ENCODE measurements around the gene APEX1. TPM values are rescaled to one million over a fixed set of nuclear protein-coding genes. Genes with fewer than 3 reads are reported as not detected.
A peak's percentile ranks its signal among the peaks of the same experiment; 100 is the strongest.

The APEX1 gene
- total RNA-seq, 2 donors from 2014 or later = 198 to 209 TPM

DNA sequence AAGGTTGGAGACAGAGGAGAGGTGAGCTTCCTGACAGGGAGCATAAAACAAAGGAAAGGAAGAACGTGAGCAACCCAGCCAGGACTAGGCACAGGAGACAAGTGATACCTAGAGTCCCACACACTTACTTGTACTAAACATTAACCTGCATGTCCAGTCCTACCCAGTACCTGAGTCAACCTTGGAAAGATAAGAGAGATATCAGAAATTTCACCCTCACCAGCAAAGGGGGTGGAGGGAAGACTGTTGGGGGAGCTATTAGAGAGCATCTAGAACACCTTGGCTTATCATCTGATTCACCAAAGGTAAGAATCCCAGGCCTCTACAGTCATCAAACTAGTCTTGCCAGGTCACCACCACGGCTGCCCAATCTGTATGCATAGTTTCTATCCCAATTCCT is 30.2 kb upstream of the APEX1 start:
- ATAC-seq (replicated peaks in 1 of 2) = no peak

DNA sequence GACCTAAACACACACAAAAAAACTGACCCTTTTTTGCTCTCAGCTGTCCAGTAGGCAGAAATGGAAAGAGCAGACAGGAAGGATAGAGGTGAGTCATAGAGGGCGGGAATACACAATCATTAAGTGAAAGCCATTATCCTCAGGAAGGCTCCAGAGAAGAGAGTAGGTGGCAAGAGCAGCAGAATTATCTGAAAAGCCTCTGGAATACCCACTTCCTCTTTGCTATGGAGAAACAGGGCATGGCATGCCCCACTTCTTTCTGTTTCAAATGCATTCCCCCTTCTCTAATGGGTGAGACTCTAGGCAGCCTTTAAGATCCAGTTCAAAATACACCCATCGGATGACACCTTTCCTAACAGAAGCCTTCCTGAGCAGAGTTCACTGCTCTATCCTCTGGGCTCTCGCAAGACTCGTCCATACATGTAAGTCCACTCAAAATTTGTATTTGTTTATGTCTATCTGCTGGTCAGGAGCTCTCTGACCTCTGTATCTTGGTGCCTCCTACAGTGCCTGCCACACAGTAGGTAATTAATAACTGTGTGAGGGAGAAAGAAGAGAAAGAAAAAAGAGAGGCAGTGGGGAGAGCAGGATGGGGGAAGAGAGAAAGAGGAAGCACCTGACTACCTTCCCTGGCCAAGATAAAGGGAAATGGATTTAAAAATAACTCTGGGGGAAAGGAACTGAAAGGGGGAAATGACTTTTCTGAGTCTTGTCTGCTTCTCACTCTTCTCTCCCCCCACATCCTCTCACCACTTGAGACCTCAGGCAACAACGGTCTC is 27.6 kb upstream of the APEX1 start:
- ATAC-seq (replicated peaks in 1 of 2) (peak; percentile 58 to 70), DNase-seq (no peak)
- Mint-ChIP-seq H3K27ac (peak overlapping the region; percentile 80), H3K36me3 (ENCODE audit: insufficient read depth in 2 of 2) (no peaks in the 10 kb centered on the region), H3K9me3 (no peaks in the 10 kb centered on the region), H3K4me3 (peak overlapping the region; percentile 55 to 59), H3K4me1 (ENCODE audit: low read depth) (peaks cover 28% of the 10 kb centered on the region), H3K27me3 (ENCODE audit: low read depth) (no peaks in the 10 kb centered on the region)

More for the DNA sequence above, 30.2 kb upstream of the APEX1 start:
- Mint-ChIP-seq H3K27me3 (ENCODE audit: low read depth) (no peaks in the 10 kb centered on the region), H3K4me3 (no peak overlapping the region), H3K4me1 (ENCODE audit: low read depth) (peaks cover 28% of the 10 kb centered on the region), H3K9me3 (no peaks in the 10 kb centered on the region), H3K27ac (no peak overlapping the region), H3K36me3 (ENCODE audit: insufficient read depth in 2 of 2) (no peaks in the 10 kb centered on the region)
- DNase-seq = no peak

DNA sequence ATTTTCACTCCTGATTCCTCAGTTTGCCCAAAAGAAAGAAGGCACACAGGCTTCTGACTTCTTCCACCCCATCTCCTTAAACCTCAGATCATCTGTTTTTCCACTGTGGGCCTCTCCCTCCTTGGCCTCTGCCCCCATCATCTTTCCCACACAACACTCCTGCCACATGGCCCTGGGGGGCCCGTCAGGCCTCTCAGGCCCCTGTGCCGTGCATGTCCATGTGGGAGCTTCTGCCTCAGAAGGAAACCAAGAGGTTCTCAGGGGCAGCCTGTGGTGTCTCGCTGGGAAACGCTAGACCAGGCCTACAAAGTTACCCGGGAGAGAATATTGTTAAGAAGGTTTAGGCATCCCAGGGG is 27.0 kb upstream of the APEX1 start:
- Mint-ChIP-seq H3K27me3 (ENCODE audit: low read depth) (no peaks in the 10 kb centered on the region), H3K4me3 (peak overlapping the region; percentile 55 to 59), H3K4me1 (ENCODE audit: low read depth) (peaks cover 28% of the 10 kb centered on the region), H3K9me3 (no peaks in the 10 kb centered on the region), H3K36me3 (ENCODE audit: insufficient read depth in 2 of 2) (no peaks in the 10 kb centered on the region), H3K27ac (peak overlapping the region; percentile 80)
- DNase-seq (no peak), ATAC-seq (replicated peaks in 1 of 2) (peak; percentile 30 to 44)

DNA sequence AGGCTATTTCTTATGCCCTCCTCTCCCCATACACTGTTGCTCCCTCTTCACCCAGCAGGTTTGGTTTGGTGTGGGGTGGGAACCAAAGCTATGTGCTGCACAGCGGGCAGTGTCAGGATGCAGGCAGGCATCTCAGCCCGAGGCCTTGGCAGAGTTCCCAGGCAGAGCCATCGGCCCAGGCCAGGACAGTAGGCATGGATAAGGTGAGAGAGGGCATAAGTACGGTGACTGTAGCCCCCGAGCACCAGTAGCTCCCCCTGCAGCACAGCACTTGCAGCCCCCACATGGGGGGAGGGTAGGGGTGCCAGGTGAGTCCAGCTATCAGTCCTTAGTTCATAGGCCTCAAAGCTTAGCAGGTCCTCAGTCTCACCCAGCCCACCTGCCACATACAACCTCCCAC is 26.2 kb upstream of the APEX1 start:
- no peak for DNase-seq
- Mint-ChIP-seq H3K36me3 (ENCODE audit: insufficient read depth in 2 of 2) (no peaks in the 10 kb centered on the region), H3K4me1 (ENCODE audit: low read depth) (peaks cover 28% of the 10 kb centered on the region), H3K9me3 (no peaks in the 10 kb centered on the region), H3K4me3 (peak overlapping the region; percentile 42 to 58), H3K27me3 (ENCODE audit: low read depth) (no peaks in the 10 kb centered on the region), H3K27ac (peak overlapping the region; percentile 91)
- peak in 1 of 2 donors; percentile 17 for ATAC-seq (replicated peaks in 1 of 2)

DNA sequence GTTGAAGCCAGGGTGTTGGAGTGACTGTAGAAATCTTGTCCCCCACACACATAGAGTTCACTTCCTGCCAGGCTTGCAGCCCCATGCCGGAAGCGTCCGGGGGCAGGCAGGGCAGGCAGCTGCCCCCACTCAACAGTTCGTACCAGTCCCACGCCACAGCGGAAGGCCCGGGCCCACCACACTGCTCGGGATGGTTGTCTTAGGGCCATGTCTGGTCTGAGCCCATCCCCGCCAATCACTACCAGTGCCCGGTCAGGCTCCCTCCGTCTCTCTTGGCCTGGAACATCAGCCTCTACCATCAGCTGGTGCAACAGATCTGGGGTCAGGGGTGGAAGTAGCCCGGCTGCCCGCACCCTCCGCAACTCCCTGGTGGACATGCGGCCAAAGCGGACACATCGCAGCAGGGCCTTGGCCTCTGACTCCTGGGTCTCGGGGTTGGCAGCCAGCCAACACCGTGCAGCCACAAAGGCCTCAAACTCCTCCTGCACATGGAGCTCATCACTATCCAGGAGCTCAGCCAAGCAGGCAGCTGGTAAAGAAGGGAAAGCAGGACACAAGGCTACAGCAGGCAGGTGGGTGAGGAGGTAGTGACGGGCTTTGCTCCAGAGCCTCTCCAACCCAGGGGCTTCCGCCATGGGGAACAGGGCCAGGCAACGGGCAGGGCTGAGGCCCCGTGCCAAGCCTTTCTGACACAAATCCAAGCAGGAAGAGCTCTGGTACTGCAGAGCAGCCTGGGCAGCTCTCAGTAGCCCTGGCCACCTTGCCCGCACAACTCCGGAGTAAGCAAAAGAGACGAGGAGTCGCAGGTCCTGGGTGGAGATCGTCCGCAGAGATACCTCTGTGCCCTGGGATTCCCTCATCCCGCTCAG is 25.0 kb upstream of the APEX1 start:
- Mint-ChIP-seq H3K36me3 (ENCODE audit: insufficient read depth in 2 of 2) (no peaks in the 10 kb centered on the region), H3K9me3 (no peaks in the 10 kb centered on the region), H3K4me1 (ENCODE audit: low read depth) (peaks cover 28% of the 10 kb centered on the region), H3K4me3 (peak overlapping the region in 1 of 2 donors; percentile 10), H3K27me3 (ENCODE audit: low read depth) (no peaks in the 10 kb centered on the region), H3K27ac (no peak overlapping the region)
- ATAC-seq (replicated peaks in 1 of 2) (peak; percentile 18 to 20), DNase-seq (no peak)

DNA sequence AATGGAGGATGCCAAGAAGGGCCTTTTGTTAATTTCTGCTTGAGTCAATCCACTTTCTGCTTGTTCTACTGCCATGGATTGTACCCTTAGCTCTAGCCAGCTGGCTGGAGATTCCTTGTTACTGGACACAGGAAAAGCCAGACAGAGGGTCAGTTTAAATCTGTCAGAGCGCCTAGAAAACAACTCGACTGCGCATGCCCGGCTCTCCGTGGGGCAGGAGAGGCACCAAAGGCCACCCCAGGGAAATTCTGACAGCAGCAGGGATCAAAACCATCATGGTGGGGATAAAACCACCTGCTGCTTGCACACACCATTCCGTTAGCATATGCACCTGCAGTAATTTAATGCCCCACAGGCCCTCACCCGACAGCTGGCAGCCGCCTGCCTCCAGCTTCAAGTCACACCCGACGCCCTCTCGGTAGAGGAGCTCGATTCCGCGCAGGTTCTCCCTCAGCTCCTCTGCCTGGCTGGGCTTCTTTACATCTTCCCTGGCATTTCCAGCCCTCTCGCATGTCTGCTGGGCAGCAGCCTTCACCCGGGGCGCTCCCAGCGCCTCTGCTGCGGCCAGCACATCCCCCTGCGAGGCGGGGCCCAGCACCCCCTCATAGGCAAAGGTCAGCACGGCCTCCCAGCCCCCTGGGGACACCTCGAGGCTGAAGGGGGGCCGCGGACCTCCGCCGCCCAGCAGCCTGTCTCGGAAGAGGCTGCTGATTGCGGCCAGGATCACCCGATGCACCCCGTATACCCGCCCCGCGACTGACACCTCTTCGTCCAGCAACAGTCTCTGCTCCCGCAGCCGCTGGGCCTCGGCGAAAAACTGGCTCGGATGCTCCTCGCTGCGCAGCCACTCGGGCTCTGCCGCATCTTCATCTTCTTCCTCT is 20.1 kb upstream of the APEX1 start:
- Mint-ChIP-seq H3K4me1 (ENCODE audit: low read depth) (no peaks in the 10 kb centered on the region), H3K9me3 (no peaks in the 10 kb centered on the region), H3K27ac (no peak overlapping the region), H3K36me3 (ENCODE audit: insufficient read depth in 2 of 2) (no peaks in the 10 kb centered on the region), H3K27me3 (ENCODE audit: low read depth) (peaks cover 4% of the 10 kb centered on the region), H3K4me3 (no peak overlapping the region)
- ATAC-seq (replicated peaks in 1 of 2) (no peak), DNase-seq (no peak)

DNA sequence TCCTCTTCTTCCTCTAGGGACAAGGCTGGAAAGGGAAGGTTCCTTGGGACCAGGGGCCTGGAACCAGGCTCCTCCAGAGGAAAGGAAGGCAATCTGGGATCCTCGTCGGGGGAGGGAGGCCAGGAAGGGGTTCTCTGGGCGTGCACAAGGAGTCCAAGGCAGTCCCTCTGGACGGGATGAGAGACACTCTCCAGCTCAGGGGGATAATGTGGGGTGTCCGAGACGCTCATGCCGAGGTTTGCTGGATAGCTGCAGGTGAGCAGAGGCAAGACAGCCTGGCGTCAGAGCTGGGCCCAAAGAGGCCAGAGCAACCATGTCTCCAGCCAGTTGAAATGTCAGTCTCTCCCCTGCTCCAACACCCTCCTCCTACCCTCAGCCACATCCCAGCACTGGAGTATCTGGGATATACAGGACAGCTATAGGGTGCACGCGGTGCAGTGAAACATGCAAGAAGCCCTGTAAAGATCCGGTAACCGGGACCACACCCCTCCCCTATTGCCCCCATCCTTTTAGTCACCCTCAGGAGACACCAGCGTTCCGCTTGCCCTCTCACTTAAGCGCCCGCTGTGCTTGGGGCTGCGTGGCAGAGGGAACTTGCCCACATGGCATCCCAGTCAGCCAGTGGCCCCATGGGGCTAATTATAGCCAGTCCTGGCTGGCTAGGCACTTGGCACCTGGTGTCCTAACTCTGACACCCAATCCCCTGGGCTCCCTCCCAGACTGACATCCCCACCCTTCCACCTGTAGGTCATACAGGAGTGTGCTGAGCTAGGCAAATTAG is 19.3 kb upstream of the APEX1 start, which contains the start of gene KLHL33:
TSS of gene KLHL33 (minus strand) at position 585 of the 781 bp plus-strand sequence. CDS start at position 230, 355 bp downstream.
- DNase-seq = no peak
- H3K36me3 Mint-ChIP-seq (ENCODE audit: insufficient read depth in 2 of 2) = no peaks in the 10 kb centered on the region
- H3K4me3 Mint-ChIP-seq = no peak within 1 kb of the TSS
- ATAC-seq (replicated peaks in 1 of 2) = no peak
- H3K9me3 Mint-ChIP-seq = no peaks in the 10 kb centered on the region
- H3K27ac Mint-ChIP-seq = no peak within 1 kb of the TSS
- peaks cover 4% of the 10 kb centered on the region for H3K27me3 Mint-ChIP-seq (ENCODE audit: low read depth)
- H3K4me1 Mint-ChIP-seq (ENCODE audit: low read depth) = peaks cover 8% of the 10 kb centered on the region

DNA sequence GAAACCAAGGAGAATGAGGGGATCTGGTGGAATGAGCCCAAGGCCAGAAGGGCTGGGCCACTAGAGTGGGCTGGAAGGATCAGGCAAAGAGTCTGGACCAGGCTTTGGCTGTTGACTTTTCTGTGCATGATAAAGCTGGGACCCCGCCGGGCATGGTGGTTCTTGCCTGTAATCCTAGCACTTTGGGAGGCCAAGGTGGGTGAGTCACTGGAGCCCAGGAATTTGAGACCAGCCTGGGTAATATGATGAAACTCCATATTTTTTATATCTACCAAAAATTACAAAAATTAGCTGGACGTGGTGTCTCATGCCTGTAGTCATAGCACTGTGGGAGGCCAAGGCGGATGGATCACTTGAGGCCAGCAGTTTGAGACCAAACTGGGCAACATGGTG is 18.7 kb upstream of the APEX1 start:
- H3K4me1 Mint-ChIP-seq (ENCODE audit: low read depth) = peaks cover 14% of the 10 kb centered on the region
- ATAC-seq (replicated peaks in 1 of 2) = no peak
- no peaks in the 10 kb centered on the region for H3K36me3 Mint-ChIP-seq (ENCODE audit: insufficient read depth in 2 of 2)
- no peaks in the 10 kb centered on the region for H3K9me3 Mint-ChIP-seq
- no peak overlapping the region for H3K4me3 Mint-ChIP-seq
- no peak for DNase-seq
- H3K27me3 Mint-ChIP-seq (ENCODE audit: low read depth) = peaks cover 4% of the 10 kb centered on the region
- H3K27ac Mint-ChIP-seq = no peak overlapping the region

DNA sequence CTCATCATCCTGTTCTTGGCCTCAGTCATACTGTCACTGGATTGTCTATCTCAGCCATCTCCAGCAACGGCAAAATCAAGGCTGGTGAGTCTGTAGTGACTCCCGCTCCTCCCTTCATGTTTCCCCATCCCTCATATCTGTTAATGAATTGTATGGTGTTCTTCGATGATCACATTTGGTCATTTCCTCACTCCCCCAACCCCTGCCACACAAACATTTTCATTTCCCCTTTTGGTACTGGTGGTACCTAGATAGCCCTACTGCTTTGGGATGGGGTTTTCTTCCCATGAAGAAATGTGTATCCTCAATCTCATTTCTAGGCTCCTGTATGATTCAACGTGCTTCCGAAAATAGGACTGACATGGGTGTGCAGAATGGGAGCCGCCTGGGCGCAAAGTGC is 16.4 kb upstream of the APEX1 start:
- H3K9me3 Mint-ChIP-seq = no peaks in the 10 kb centered on the region
- H3K27me3 Mint-ChIP-seq (ENCODE audit: low read depth) = peaks cover 4% of the 10 kb centered on the region
- no peak for DNase-seq
- no peaks in the 10 kb centered on the region for H3K36me3 Mint-ChIP-seq (ENCODE audit: insufficient read depth in 2 of 2)
- H3K4me1 Mint-ChIP-seq (ENCODE audit: low read depth) = peaks cover 24% of the 10 kb centered on the region
- no peak for ATAC-seq (replicated peaks in 1 of 2)
- no peak overlapping the region for H3K27ac Mint-ChIP-seq
- no peak overlapping the region for H3K4me3 Mint-ChIP-seq

DNA sequence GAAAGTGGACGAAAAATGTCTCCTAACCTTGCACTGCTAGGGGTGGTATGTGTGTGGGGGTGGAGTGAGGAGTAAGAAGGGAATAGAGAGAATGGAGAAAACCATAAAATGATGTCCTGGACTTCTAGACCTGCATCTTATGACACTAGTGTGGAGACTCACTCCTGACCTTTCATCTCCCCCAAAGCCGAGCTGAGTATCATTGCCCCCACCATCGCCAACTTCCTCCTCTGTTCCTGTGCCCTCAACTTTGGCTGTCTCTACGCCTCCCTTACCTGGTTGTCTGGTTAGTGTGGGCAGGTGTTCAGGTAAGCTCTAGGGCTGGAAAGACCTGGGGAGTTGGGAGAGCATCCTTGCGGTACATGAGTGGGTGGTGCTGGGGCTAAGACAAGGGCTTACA is 14.6 kb upstream of the APEX1 start:
- no peak for DNase-seq
- peak; percentile 13 to 27 for ATAC-seq (replicated peaks in 1 of 2)
- Mint-ChIP-seq H3K27me3 (ENCODE audit: low read depth) (peaks cover 4% of the 10 kb centered on the region), H3K4me3 (peak overlapping the region; percentile 35 to 70), H3K4me1 (ENCODE audit: low read depth) (peaks cover 24% of the 10 kb centered on the region), H3K36me3 (ENCODE audit: insufficient read depth in 2 of 2) (no peaks in the 10 kb centered on the region), H3K9me3 (no peaks in the 10 kb centered on the region), H3K27ac (no peak overlapping the region)

DNA sequence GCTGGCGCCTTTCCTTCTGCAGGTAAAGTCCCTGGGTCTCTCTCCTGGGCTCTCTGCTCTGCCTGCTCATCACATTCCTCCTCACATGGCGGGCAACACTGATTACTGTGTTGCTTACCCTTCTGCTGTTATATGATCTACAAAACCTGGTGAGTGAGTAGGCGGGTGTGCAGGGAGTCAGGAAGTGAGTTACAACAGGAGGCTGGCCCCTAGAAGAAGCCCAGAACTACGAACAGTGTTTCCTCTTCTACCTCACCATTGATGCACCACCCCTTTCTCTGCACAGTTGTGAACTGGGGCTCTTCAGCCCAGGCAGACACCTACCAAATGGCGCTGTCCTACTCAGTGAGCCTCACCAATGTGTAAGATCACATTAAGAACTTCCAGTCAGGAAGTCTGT is 14.1 kb upstream of the APEX1 start:
- Mint-ChIP-seq H3K27ac (peak overlapping the region; percentile 3), H3K4me3 (peak overlapping the region; percentile 35 to 70), H3K9me3 (no peaks in the 10 kb centered on the region), H3K4me1 (ENCODE audit: low read depth) (peaks cover 24% of the 10 kb centered on the region), H3K36me3 (ENCODE audit: insufficient read depth in 2 of 2) (no peaks in the 10 kb centered on the region), H3K27me3 (ENCODE audit: low read depth) (peaks cover 4% of the 10 kb centered on the region)
- DNase-seq (peak; percentile 30 to 37), ATAC-seq (replicated peaks in 1 of 2) (peak; percentile 80 to 90)

DNA sequence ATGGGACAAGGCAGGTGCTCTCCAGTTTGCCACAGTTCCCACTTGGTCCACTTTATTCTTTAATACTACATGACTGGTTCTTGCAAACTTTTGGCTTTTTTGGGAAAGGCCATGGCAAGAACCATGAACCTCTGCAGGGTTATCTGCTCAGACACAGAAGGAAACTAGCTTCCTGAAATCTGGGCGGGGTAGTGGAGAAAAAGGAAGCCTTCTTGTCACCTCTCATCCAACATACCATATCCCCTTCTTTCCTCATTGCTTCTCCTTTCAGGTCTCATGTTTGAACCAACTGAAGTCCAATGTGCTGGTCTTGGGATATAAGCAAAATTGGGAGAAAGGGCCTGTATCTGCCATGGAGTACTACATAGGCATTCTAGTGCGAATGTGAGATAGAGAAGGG is 13.6 kb upstream of the APEX1 start:
- peaks cover 24% of the 10 kb centered on the region for H3K4me1 Mint-ChIP-seq (ENCODE audit: low read depth)
- no peak for ATAC-seq (replicated peaks in 1 of 2)
- no peak overlapping the region for H3K27ac Mint-ChIP-seq
- H3K9me3 Mint-ChIP-seq = no peaks in the 10 kb centered on the region
- no peaks in the 10 kb centered on the region for H3K36me3 Mint-ChIP-seq (ENCODE audit: insufficient read depth in 2 of 2)
- H3K27me3 Mint-ChIP-seq (ENCODE audit: low read depth) = peaks cover 4% of the 10 kb centered on the region
- H3K4me3 Mint-ChIP-seq = peak overlapping the region in 1 of 2 donors; percentile 70
- DNase-seq = no peak
